Thoracic aorta (tissue), 2 donors: ENCODE data around the gene KRT10. TPM values are rescaled to one million over a fixed set of nuclear protein-coding genes. Genes with fewer than 3 reads are reported as not detected.
A peak's percentile ranks its signal among the peaks of the same experiment; 100 is the strongest.

ENCODE experiments used
- ATAC-seq: fragments of 150-250 bp; one replicate; pipeline ENCODE4 v1.8.0; 2017; ENCODE audit warnings: low read depth; ENCODE audit not compliant: insufficient number of reproducible peaks, low FRiP score
- DNase-seq: peaks from one replicate; pipeline ENCODE4 v3.0.0-alpha.2; 2020; ENCODE audit warnings: low spot score
- H3K27ac ChIP-seq, 2 donors: fragments of 200-600 bp; sonication (generic); 1 replicate in 1 of 2; 2 replicates in 1 of 2; pipeline ENCODE4 v1.5.1; 2016; ENCODE audit warnings: mild to moderate bottlenecking in 2 of 2, moderate library complexity in 2 of 2
- H3K27me3 ChIP-seq: fragments of 200-600 bp; sonication (generic); replicated peaks from 2 replicates; pipeline ENCODE4 v1.6.0; 2016; ENCODE audit warnings: mild to moderate bottlenecking; ENCODE audit not compliant: insufficient read depth
- H3K36me3 ChIP-seq: fragments of 200-600 bp; sonication (generic); one replicate; pipeline ENCODE4 v1.5.1; 2016
- H3K4me1 ChIP-seq, 2 donors: fragments of 200-600 bp; sonication (generic); 1 replicate in 1 of 2; 2 replicates in 1 of 2; pipeline versions ENCODE4 v1.5.1 to v1.6.0; 2016; ENCODE audit warnings: low read depth in 2 of 2, mild to moderate bottlenecking in 1 of 2; ENCODE audit not compliant: control insufficient read depth in 1 of 2
- H3K4me3 ChIP-seq: fragments of 200-600 bp; sonication (generic); 2 replicates; pipeline ENCODE4 v1.5.1; 2016; ENCODE audit warnings: mild to moderate bottlenecking
- H3K9me3 ChIP-seq: fragments of 200-600 bp; sonication (generic); 2 replicates; pipeline ENCODE4 v1.5.1; 2016
- total RNA-seq, 2 donors: library from RNA; depleted of rRNA; stranded (reverse); fragments of >200 nt; gene quantifications; one replicate each; pipeline versions ENCODE4 v1.1.0 to v1.2.3, GENCODE V29; 2016
- TF ChIP-seq, protein P1 (sequence below): fragments of 200-600 bp; sonication (generic); IDR thresholded peaks from one replicate; pipeline ENCODE4 v1.5.1; 2019; ENCODE audit warnings: antibody characterized with exemption

Gene KRT10
- total RNA-seq, 2 donors from 2014 or later, result 2.3 to 13.5 TPM

DNA sequence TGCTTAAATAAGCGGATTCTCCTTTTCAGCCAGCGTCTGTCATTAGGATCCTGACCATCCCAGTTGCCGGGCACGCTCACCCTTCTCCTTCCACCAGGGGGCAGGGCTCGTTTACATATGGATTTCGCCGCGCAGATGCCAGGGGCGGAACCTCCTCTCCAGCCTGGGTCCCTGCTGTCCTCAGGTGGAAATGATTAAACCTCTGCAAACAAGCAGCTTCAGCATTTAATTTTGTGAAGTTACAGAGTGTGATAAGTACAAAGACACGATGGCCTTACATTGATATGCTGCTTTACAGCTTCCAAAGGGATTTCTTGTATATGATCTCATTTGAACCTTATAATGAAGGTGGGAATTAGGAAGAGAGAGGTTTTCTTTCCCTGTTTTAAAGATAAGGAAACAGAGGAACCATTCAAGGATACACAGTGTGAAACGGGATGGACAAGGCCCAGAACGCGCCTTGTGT lies 18.8 kb downstream of the KRT10 start:
- no peak overlapping the region for H3K27ac ChIP-seq
- peak; percentile 28 for DNase-seq

DNA sequence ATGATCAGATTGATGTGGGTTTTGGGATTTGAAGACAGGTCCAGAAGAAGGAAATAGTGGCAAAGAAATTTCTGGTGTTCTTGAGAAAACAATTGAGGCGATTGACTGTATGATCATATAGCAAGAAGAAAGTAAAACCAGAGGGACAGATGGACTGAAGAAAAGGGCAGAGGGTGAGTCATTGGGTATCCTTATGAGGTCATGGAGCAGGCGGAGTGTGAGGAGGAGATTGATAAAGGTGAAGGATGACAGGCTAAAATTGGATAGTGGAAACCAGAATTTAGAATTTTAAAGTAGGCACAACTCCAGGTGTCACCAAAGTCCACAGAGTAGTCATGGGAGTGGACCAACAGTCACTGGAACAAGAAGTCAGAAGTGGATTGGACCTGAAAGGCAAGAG lies 21.3 kb downstream of the KRT10 start:
- Histone ChIP-seq H3K27ac (no peak overlapping the region), H3K36me3 (no peaks in the 10 kb centered on the region), H3K4me1 (no peaks in the 10 kb centered on the region), H3K27me3 (no peaks in the 10 kb centered on the region), H3K4me3 (no peak overlapping the region), H3K9me3 (no peaks in the 10 kb centered on the region)
- TF ChIP-seq, protein P1, sequence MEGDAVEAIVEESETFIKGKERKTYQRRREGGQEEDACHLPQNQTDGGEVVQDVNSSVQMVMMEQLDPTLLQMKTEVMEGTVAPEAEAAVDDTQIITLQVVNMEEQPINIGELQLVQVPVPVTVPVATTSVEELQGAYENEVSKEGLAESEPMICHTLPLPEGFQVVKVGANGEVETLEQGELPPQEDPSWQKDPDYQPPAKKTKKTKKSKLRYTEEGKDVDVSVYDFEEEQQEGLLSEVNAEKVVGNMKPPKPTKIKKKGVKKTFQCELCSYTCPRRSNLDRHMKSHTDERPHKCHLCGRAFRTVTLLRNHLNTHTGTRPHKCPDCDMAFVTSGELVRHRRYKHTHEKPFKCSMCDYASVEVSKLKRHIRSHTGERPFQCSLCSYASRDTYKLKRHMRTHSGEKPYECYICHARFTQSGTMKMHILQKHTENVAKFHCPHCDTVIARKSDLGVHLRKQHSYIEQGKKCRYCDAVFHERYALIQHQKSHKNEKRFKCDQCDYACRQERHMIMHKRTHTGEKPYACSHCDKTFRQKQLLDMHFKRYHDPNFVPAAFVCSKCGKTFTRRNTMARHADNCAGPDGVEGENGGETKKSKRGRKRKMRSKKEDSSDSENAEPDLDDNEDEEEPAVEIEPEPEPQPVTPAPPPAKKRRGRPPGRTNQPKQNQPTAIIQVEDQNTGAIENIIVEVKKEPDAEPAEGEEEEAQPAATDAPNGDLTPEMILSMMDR, result no peak
- DNase-seq, result no peak
- no peak for ATAC-seq

More for the DNA sequence above, 18.8 kb downstream of the KRT10 start:
- Histone ChIP-seq H3K36me3 (no peaks in the 10 kb centered on the region), H3K4me1 (no peaks in the 10 kb centered on the region), H3K27me3 (no peaks in the 10 kb centered on the region), H3K9me3 (no peaks in the 10 kb centered on the region), H3K4me3 (no peak overlapping the region)
- TF ChIP-seq, protein P1, result peak; percentile 83
- ATAC-seq, result no peak

DNA sequence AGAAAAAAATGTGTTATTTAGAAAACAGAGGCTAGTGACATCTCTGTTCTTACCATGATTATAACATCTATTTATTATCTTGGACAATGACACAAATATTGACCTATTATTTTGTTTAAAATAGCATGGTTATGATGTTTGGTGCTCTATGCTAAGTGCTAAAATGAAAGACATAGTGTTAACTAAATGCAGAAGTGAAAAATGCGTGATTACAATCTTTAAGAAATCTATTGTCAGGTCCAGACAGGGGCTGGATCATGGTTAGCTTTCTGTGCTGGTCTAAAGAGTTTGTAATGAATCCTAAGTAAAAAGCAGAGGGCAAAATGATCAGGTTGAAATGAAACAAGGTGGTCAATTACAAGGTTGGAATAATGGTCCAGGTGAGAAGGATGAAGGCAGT lies 22.0 kb downstream of the KRT10 start:
- Histone ChIP-seq H3K9me3 (no peaks in the 10 kb centered on the region), H3K4me1 (no peaks in the 10 kb centered on the region), H3K36me3 (no peaks in the 10 kb centered on the region), H3K27me3 (no peaks in the 10 kb centered on the region), H3K4me3 (no peak overlapping the region), H3K27ac (no peak overlapping the region)
- TF ChIP-seq, protein P1, result no peak
- ATAC-seq (no peak), DNase-seq (no peak)

DNA sequence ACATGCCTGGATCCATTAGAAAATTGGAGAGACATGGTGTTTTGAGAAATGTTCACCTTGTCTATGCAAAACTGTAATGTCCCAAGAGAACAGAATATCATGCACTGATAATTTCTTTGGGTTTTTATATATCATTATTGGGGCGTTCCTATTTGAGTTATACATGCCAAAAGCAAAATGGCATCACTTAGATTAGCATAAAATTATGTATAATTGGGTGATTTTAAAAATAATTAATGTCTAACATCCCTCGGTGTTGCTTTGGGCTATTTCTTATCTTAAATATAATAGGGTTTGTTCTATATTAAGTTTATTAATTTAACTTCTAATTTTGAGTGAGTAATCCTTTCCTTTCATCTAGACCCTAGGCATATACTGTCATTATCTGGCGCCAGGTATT lies 22.6 kb downstream of the KRT10 start, which contains the start of gene KRT28:
Gene KRT28 (minus strand): TSS at position 101 of the 400 bp plus-strand sequence. CDS start 66 bp downstream, at position 35.
- Histone ChIP-seq H3K4me1 (no peaks in the 10 kb centered on the region), H3K9me3 (no peaks in the 10 kb centered on the region), H3K27ac (no peak within 1 kb of the TSS), H3K36me3 (no peaks in the 10 kb centered on the region), H3K4me3 (no peak within 1 kb of the TSS), H3K27me3 (no peaks in the 10 kb centered on the region)
- ATAC-seq, result no peak
- no peak for DNase-seq
- TF ChIP-seq, protein P1, result no peak

DNA sequence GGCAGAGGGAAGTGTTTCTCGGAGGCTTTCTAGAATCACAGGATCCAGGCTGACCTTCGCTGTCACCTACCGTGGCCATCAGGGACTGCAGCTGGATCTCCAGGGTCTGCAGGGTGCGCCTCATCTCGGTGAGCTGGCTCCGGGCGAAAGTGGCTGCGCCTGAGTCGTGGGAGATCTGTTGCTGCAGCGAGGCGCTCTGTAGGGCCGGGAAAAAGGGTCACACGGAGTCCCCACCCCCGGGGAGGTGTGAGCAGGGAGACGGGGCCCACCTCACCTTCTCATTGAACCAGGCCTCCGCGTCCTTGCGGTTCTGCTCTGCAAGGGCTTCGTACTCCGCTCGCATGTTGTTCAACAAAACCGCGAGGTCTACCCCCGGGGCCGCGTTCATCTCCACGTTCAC lies 25.6 kb downstream of the KRT10 start:
- Histone ChIP-seq H3K27me3 (no peaks in the 10 kb centered on the region), H3K4me3 (no peak overlapping the region), H3K36me3 (no peaks in the 10 kb centered on the region), H3K9me3 (no peaks in the 10 kb centered on the region), H3K4me1 (no peaks in the 10 kb centered on the region), H3K27ac (no peak overlapping the region)
- TF ChIP-seq, protein P1, result no peak
- no peak for DNase-seq
- no peak for ATAC-seq
